ENCODE measurements around the gene ZGPAT.

- TF ChIP-seq CTCF (IDR thresholded peaks at IDR 0.05 in 4 of 5, conservative IDR thresholded peaks at IDR 0.05 in 1 of 5) (no peak), POLR2A (IDR thresholded peaks at IDR 0.05) (no peak)
Measured at GRCh38 chr20:63768591-63769515, 61.0 kb downstream of the ZGPAT start.
